ENCODE measurements around the gene DIP2B. TPM values are rescaled to one million over a fixed set of nuclear protein-coding genes. Genes with fewer than 3 reads are reported as not detected.

Gene DIP2B
- polyA plus RNA-seq, 3 donors: 3.5 to 12.3 (median 6.5) TPM

DNA sequence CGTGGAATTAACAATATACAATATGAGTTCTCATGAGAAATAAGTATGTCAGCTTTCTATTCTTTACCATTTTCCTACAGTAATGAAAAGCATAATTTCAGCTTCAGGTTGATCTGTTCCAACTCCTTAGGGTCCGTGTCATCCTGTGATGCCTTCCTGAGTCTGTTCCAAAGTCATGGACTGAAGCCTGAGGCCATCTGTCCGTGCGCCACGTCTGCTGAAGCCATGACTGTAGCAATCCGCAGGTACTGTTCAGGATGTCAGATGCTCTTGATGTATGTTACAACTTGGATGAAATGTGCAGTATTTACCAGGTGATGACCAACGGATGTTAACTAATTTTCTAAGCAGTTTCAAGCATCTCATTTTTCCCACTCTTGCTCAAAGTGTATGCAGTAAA lies 192.1 kb downstream of the DIP2B start:
- Histone ChIP-seq H3K27ac (ENCODE audit: low read depth in 1 of 2, low read length in 2 of 2) (no peak overlapping the region), H3K4me1 (ENCODE audit: control insufficient read depth in 1 of 2, insufficient read depth in 2 of 2, low read length in 2 of 2) (no peaks in the 10 kb centered on the region), H3K36me3 (replicated peaks in 1 of 2; ENCODE audit: control insufficient read depth in 1 of 2, insufficient read depth in 2 of 2, low read length in 2 of 2) (peaks cover 93 to 97% of the 10 kb centered on the region in 2 donors), H3K27me3 (ENCODE audit: control insufficient read depth in 2 of 2, insufficient read depth in 2 of 2, low read length in 2 of 2) (no peaks in the 10 kb centered on the region), H3K9me3 (replicated peaks in 1 of 2; ENCODE audit: control insufficient read depth in 1 of 2, insufficient read depth in 1 of 2, low read length in 2 of 2) (no peaks in the 10 kb centered on the region), H3K4me3 (replicated peaks in 1 of 3; ENCODE audit: low read depth in 2 of 3, low read length in 3 of 3) (no peak overlapping the region), H3K4me2 (replicated peaks; ENCODE audit: extremely low read depth, low read length, poor library complexity, severe bottlenecking) (no peak overlapping the region), H2AFZ (ENCODE audit: insufficient read depth, low read depth, low read length, poor library complexity, severe bottlenecking) (no peak overlapping the region), H3K79me2 (ENCODE audit: insufficient read depth, low read length) (no peaks in the 10 kb centered on the region), H4K20me1 (ENCODE audit: insufficient read depth, low read length) (no peaks in the 10 kb centered on the region), H3K9ac (ENCODE audit: insufficient read depth, low read length, poor library complexity, severe bottlenecking) (no peak overlapping the region)
- no peak overlapping the region for H3K27ac Mint-ChIP-seq
- H3K4me3 Mint-ChIP-seq: no peak overlapping the region
- intact Hi-C loops (cut with micrococcal nuclease): no loop called here
- peaks cover 5% of the 10 kb centered on the region for H3K4me1 Mint-ChIP-seq
- H3K36me3 Mint-ChIP-seq: peaks cover 90 to 95% of the 10 kb centered on the region in 2 donors
- DNase-seq: no peak
- peaks cover 0 to 2% (median 0%) of the 10 kb centered on the region in 3 donors for H3K27me3 Mint-ChIP-seq (ENCODE audit: low read depth in 3 of 3)
- 96% methylated on average over 4 of the region's 7 CpGs for WGBS (ENCODE audit: insufficient coverage)
- TF ChIP-seq, protein P1, sequence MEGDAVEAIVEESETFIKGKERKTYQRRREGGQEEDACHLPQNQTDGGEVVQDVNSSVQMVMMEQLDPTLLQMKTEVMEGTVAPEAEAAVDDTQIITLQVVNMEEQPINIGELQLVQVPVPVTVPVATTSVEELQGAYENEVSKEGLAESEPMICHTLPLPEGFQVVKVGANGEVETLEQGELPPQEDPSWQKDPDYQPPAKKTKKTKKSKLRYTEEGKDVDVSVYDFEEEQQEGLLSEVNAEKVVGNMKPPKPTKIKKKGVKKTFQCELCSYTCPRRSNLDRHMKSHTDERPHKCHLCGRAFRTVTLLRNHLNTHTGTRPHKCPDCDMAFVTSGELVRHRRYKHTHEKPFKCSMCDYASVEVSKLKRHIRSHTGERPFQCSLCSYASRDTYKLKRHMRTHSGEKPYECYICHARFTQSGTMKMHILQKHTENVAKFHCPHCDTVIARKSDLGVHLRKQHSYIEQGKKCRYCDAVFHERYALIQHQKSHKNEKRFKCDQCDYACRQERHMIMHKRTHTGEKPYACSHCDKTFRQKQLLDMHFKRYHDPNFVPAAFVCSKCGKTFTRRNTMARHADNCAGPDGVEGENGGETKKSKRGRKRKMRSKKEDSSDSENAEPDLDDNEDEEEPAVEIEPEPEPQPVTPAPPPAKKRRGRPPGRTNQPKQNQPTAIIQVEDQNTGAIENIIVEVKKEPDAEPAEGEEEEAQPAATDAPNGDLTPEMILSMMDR (IDR thresholded peaks at IDR 0.05): no peak
- H3K9me3 Mint-ChIP-seq: peaks cover 0 to 3% (median 0%) of the 10 kb centered on the region in 7 donors

DNA sequence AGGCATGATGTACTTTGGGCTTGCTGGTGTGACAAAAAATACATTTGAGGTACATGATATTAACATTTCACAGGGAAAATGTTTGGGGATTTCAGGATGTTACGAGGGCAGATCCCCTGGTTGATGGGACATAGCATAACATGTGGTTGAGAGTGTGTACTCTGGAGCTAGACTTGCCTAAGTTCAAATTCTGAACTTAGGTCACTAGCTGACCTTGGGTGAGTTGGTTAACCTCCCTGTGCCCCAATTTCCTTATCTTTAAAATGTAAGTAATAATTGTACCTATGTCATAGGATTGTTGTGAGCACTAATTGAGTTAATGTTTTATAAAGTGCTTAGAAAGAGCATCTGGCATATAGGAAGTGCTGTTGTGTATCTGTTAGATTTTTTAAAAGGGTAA lies 194.4 kb downstream of the DIP2B start:
- intact Hi-C loops (cut with micrococcal nuclease): no loop called here
- peaks cover 86 to 95% of the 10 kb centered on the region in 2 donors for H3K36me3 ChIP-seq (replicated peaks in 1 of 2; ENCODE audit: control insufficient read depth in 1 of 2, insufficient read depth in 2 of 2, low read length in 2 of 2)
- no peak for DNase-seq
- H3K36me3 Mint-ChIP-seq: peaks cover 72 to 91% of the 10 kb centered on the region in 2 donors
- no peak overlapping the region for H3K9ac ChIP-seq (ENCODE audit: insufficient read depth, low read length, poor library complexity, severe bottlenecking)
- H3K4me3 Mint-ChIP-seq: no peak overlapping the region
- H3K79me2 ChIP-seq (ENCODE audit: insufficient read depth, low read length): no peaks in the 10 kb centered on the region
- TF ChIP-seq, protein P1 (IDR thresholded peaks at IDR 0.05): no peak
- H2AFZ ChIP-seq (ENCODE audit: insufficient read depth, low read depth, low read length, poor library complexity, severe bottlenecking): no peak overlapping the region
- no peaks in the 10 kb centered on the region for H3K9me3 Mint-ChIP-seq
- H3K27me3 Mint-ChIP-seq (ENCODE audit: low read depth in 3 of 3): peaks cover 0 to 2% (median 0%) of the 10 kb centered on the region in 3 donors
- no peak overlapping the region for H3K4me3 ChIP-seq (replicated peaks in 1 of 3; ENCODE audit: low read depth in 2 of 3, low read length in 3 of 3)
- no peak overlapping the region for H3K27ac ChIP-seq (ENCODE audit: low read depth in 1 of 2, low read length in 2 of 2)
- no peak overlapping the region for H3K4me2 ChIP-seq (replicated peaks; ENCODE audit: extremely low read depth, low read length, poor library complexity, severe bottlenecking)
- no peaks in the 10 kb centered on the region for H3K9me3 ChIP-seq (replicated peaks in 1 of 2; ENCODE audit: control insufficient read depth in 1 of 2, insufficient read depth in 1 of 2, low read length in 2 of 2)
- H4K20me1 ChIP-seq (ENCODE audit: insufficient read depth, low read length): no peaks in the 10 kb centered on the region
- H3K4me1 Mint-ChIP-seq: peaks cover 5% of the 10 kb centered on the region
- no CpG with 5 or more reads among the region's 1 CpG for WGBS (ENCODE audit: insufficient coverage)
- H3K27me3 ChIP-seq (ENCODE audit: control insufficient read depth in 2 of 2, insufficient read depth in 2 of 2, low read length in 2 of 2): no peaks in the 10 kb centered on the region
- no peaks in the 10 kb centered on the region for H3K4me1 ChIP-seq (ENCODE audit: control insufficient read depth in 1 of 2, insufficient read depth in 2 of 2, low read length in 2 of 2)
- no peak overlapping the region for H3K27ac Mint-ChIP-seq

All from CD14-positive monocyte (primary cell).